GM06990 (cell line): ENCODE results near the gene AKAP12.

Source experiments
- DNase-seq: peaks from one replicate; pipeline ENCODE4 v3.0.0-alpha.2; 2011; ENCODE audit not compliant: insufficient read length; ENCODE audit errors: extremely low read depth
- H3K27me3 ChIP-seq: replicated peaks from 2 replicates; pipeline ENCODE4 v1.6.0; 2011; ENCODE audit warnings: low read length; ENCODE audit not compliant: control insufficient read depth, insufficient read depth
- H3K36me3 ChIP-seq: 2 replicates; pipeline ENCODE4 v1.5.1; 2011; ENCODE audit warnings: low read length; ENCODE audit not compliant: control insufficient read depth, insufficient read depth
- H3K4me3 ChIP-seq: replicated peaks from 2 replicates; pipeline ENCODE4 v1.5.1; 2011; ENCODE audit warnings: low read depth, mild to moderate bottlenecking, control low read depth, low read length
- TF ChIP-seq, protein P1 (sequence below): IDR thresholded peaks from 2 replicates; pipeline ENCODE4 v1.5.1; 2011; ENCODE audit warnings: low read length, control low read depth, mild to moderate bottlenecking, inconsistent platforms; ENCODE audit not compliant: insufficient read depth, poor library complexity, severe bottlenecking

The AKAP12 gene

DNA sequence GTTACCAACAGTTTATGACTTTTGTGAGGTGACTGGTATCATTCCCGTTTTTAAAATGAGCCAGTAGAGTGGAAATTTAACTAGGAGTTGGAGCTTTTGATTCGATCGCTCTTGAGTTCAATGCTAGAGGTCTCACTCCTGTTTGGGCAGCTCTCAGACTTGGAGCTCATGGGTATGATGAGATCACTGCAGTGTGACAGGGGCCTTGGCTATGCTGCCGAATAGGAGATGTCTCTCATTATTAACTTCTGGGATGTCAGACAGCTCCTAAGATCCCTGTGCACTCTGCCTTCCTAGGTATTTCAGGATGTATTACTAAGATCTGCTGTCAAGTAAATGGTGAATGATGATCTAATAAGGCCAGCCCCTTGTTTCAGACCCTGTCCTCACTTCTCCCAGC lies 20.4 kb downstream of the AKAP12 start:
- TF ChIP-seq, protein P1, sequence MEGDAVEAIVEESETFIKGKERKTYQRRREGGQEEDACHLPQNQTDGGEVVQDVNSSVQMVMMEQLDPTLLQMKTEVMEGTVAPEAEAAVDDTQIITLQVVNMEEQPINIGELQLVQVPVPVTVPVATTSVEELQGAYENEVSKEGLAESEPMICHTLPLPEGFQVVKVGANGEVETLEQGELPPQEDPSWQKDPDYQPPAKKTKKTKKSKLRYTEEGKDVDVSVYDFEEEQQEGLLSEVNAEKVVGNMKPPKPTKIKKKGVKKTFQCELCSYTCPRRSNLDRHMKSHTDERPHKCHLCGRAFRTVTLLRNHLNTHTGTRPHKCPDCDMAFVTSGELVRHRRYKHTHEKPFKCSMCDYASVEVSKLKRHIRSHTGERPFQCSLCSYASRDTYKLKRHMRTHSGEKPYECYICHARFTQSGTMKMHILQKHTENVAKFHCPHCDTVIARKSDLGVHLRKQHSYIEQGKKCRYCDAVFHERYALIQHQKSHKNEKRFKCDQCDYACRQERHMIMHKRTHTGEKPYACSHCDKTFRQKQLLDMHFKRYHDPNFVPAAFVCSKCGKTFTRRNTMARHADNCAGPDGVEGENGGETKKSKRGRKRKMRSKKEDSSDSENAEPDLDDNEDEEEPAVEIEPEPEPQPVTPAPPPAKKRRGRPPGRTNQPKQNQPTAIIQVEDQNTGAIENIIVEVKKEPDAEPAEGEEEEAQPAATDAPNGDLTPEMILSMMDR, result no peak
- DNase-seq, result no peak
- Histone ChIP-seq H3K4me3 (no peak overlapping the region), H3K36me3 (no peaks in the 10 kb centered on the region), H3K27me3 (no peaks in the 10 kb centered on the region)

DNA sequence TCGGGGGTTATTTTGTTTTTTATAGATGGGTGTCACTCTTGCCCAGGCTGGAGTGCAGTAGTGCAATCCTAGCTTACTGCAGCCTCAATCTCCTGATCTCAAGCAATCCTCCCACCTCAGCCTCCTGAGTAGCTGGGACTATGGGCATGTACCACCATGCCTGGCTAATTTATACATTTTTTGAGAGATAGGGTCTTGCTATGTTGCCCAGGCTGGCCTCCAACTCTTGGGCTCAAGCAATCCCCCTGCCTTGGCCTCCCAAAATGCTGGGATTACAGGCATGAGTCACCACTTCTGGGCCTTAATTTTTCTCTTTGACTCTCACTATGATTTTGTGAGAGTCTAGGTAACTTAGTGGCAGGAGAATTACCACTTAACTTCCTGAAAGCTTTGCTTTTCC lies 23.3 kb downstream of the AKAP12 start:
- no peaks in the 10 kb centered on the region for H3K27me3 ChIP-seq
- H3K36me3 ChIP-seq, result no peaks in the 10 kb centered on the region
- TF ChIP-seq, protein P1, result no peak
- no peak overlapping the region for H3K4me3 ChIP-seq
- no peak for DNase-seq

DNA sequence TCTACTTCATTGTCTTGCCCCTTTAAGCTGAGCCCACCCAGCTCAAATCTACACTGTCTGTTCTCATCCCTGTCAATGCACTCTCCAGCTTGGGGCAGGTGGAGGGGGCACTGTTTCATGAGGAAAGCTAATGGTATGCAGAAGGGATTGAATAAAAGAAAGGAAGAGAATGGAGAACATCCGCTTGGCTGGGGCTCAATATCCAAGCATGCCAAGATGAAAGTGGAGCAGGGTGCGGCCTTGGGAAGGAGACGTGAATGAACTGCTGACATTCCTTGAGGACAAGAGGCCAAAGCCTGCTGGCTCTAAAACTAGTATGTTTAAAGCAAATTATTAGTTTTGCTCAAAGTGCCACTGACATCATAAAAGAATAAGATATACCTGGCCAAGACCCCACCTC lies 24.2 kb downstream of the AKAP12 start:
- no peak overlapping the region for H3K4me3 ChIP-seq
- TF ChIP-seq, protein P1, result no peak
- no peaks in the 10 kb centered on the region for H3K27me3 ChIP-seq
- DNase-seq, result no peak
- no peaks in the 10 kb centered on the region for H3K36me3 ChIP-seq

DNA sequence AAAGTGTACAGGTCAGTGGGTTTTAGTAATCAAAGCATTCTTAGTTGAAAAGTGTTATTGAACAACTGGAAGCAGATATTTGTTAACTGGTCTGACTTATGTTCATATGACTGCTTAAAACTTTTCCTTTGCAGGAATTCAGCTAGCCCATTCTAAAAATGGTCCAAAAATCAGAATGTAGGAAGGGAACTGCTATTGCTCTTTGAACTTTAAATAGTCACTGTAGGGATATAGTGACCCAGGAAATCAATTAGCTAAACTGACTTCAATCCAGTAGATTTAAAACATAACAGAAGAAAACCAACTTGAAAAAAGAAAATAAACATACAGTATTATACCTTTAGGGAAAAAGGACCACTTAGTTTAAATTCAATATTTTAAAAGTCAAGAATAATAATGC lies 25.5 kb downstream of the AKAP12 start:
- H3K4me3 ChIP-seq, result no peak overlapping the region
- DNase-seq, result no peak
- no peaks in the 10 kb centered on the region for H3K36me3 ChIP-seq
- TF ChIP-seq, protein P1, result no peak
- H3K27me3 ChIP-seq, result no peaks in the 10 kb centered on the region

DNA sequence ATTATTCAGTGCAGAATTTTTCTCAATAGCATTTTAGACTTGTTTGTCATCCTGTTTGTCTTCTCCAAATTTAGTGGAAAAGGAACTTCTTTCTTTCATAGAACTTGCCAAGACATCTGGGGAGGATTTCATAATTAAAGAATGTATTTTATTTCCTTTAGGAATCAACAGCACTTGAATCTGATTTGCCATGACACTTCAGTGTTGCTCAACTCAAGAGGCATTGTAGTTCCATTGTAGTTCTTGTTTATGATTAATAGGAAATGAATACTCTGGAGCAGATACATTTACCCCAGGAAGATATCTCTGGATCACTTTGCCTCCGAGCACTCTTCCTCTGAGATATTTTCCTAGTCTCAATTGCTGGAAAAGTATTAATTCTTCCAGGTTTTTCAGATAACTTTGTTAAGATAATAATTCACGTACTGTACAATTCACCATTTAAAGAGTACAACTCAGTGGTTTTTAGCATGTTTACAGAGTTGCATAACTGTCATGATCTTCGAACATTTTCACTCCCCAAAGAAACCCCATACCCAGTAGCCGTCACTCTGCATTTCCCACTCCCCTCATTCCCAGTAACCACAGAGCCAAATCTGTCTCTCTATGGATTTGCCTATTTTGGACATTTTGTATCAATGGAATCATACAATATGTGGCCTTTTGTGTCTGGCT lies 29.7 kb downstream of the AKAP12 start:
- no peak overlapping the region for H3K4me3 ChIP-seq
- H3K27me3 ChIP-seq, result no peaks in the 10 kb centered on the region
- no peak for DNase-seq
- TF ChIP-seq, protein P1, result no peak
- no peaks in the 10 kb centered on the region for H3K36me3 ChIP-seq

DNA sequence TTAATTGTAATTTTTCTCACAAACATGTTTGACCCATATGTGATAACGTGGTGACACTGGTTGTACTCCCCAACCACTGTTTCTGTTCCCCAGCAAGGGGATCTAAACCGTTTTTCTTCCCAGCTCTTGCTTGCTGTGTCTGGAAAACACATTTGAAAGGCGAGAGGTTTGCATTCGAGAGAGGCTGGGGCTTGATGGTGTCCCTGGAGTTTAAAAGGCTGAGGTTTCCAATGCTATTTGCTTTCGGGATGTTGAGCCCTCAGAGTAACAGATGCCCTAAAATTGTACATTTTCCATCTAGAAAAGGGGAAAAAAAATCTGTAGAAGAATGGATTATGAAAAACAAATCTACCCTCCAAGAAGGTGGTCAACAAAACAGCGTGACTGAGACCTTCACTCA lies 35.4 kb downstream of the AKAP12 start:
- Histone ChIP-seq H3K4me3 (no peak overlapping the region), H3K27me3 (no peaks in the 10 kb centered on the region), H3K36me3 (no peaks in the 10 kb centered on the region)
- TF ChIP-seq, protein P1, result no peak
- DNase-seq, result no peak
